ELR (cell line): ENCODE measurements around the gene CPSF7.
A peak's percentile ranks its signal among the peaks of the same experiment; 100 is the strongest.
"Not testable (repeated sequence)": the region's sequence is repeated elsewhere in the genome, so short reads cannot be mapped to it uniquely, and the experiment has no call there.

Experiments used
- DNase-seq: peaks from one replicate; pipeline ENCODE4 v3.0.0-alpha.2; 2015; ENCODE audit warnings: low read depth

CPSF7 gene

GRCh38 chr11:61384271-61385242, 45.2 kb downstream of the CPSF7 start:
- peak; percentile 44 for DNase-seq

GRCh38 chr11:61383859-61384258, 45.9 kb downstream of the CPSF7 start:
- DNase-seq: not testable (repeated sequence)

GRCh38 chr11:61380884-61381283, 48.9 kb downstream of the CPSF7 start:
- DNase-seq: no peak

GRCh38 chr11:61378713-61379313, 51.0 kb downstream of the CPSF7 start:
- peak; percentile 89 for DNase-seq

- peak; percentile 30 for DNase-seq
Measured at GRCh38 chr11:61377461-61378160, 52.2 kb downstream of the CPSF7 start.

GRCh38 chr11:61375761-61376108, 54.0 kb downstream of the CPSF7 start:
- no peak for DNase-seq

- no peak for DNase-seq
Measured at GRCh38 chr11:61372659-61373420, 56.9 kb downstream of the CPSF7 start.

GRCh38 chr11:61370349-61371005, 59.3 kb downstream of the CPSF7 start:
- DNase-seq: no peak

GRCh38 chr11:61369372-61370348, 60.1 kb downstream of the CPSF7 start:
- DNase-seq: no peak

- no peak for DNase-seq
Measured at GRCh38 chr11:61368646-61369045, 61.1 kb downstream of the CPSF7 start.

- DNase-seq: no peak
Measured at GRCh38 chr11:61367406-61367805, 62.4 kb downstream of the CPSF7 start.

GRCh38 chr11:61364012-61364675, 65.6 kb downstream of the CPSF7 start:
- DNase-seq: no peak

GRCh38 chr11:61362542-61362875, 67.3 kb downstream of the CPSF7 start:
- DNase-seq: peak; percentile 66

GRCh38 chr11:61361741-61362541, 67.8 kb downstream of the CPSF7 start, which contains the start of the genes CYB561A3 and TMEM138:
TSS of gene CYB561A3 (minus strand) at chr11:61361882. CDS start at chr11:61356713, 5,169 bp downstream.
TSS of gene TMEM138 (plus strand) at chr11:61362374. CDS start at chr11:61364391, 2,017 bp downstream.
- DNase-seq: peak; percentile 95

- DNase-seq: peak; percentile 11
Measured at GRCh38 chr11:61361237-61361740, 68.5 kb downstream of the CPSF7 start.

- DNase-seq: no peak
Measured at GRCh38 chr11:61359516-61359915, 70.3 kb downstream of the CPSF7 start.

GRCh38 chr11:61358566-61358965, 71.2 kb downstream of the CPSF7 start:
- DNase-seq: no peak

GRCh38 chr11:61357894-61358239, 71.9 kb downstream of the CPSF7 start:
- DNase-seq: no peak
